Stimulated activated CD4-positive, alpha-beta T cell treated with anti-CD3 and anti-CD28 coated beads, Interleukin-15, amount 100 ng/mL, for 48 hours (primary cell): ENCODE measurements around the gene CHKA.

ENCODE experiments used
- DNase-seq, 2 donors: peaks; one replicate each; pipeline ENCODE4 v3.0.0-alpha.2; 2020; ENCODE audit warnings: low read depth in 2 of 2

Gene CHKA

GRCh38 chr11:68074584-68075352 is 46.4 kb downstream of the CHKA start:
- DNase-seq, result no peak

GRCh38 chr11:68071281-68072048 is 49.7 kb downstream of the CHKA start:
- no peak for DNase-seq

- no peak for DNase-seq
Observed at GRCh38 chr11:68067991-68068390, 53.2 kb downstream of the CHKA start.

- no peak for DNase-seq
Observed at GRCh38 chr11:68066742-68067141, 54.4 kb downstream of the CHKA start.

- no peak for DNase-seq
Observed at GRCh38 chr11:68065841-68066240, 55.3 kb downstream of the CHKA start.

GRCh38 chr11:68064926-68065325 is 56.3 kb downstream of the CHKA start:
- no peak for DNase-seq

- no peak for DNase-seq
Observed at GRCh38 chr11:68061508-68061907, 59.7 kb downstream of the CHKA start.

GRCh38 chr11:68057807-68058206 is 63.4 kb downstream of the CHKA start:
- no peak for DNase-seq

GRCh38 chr11:68056317-68057285 is 64.6 kb downstream of the CHKA start:
- no peak for DNase-seq

GRCh38 chr11:68053981-68054812 is 67.0 kb downstream of the CHKA start:
- no peak for DNase-seq

- no peak for DNase-seq
Observed at GRCh38 chr11:68053117-68053516, 68.1 kb downstream of the CHKA start.

GRCh38 chr11:68052137-68052873 is 68.9 kb downstream of the CHKA start:
- no peak for DNase-seq

GRCh38 chr11:68051191-68052136 is 69.7 kb downstream of the CHKA start:
- no peak for DNase-seq

GRCh38 chr11:68050371-68050841 is 70.8 kb downstream of the CHKA start:
- no peak for DNase-seq

- no peak for DNase-seq
Observed at GRCh38 chr11:68049509-68050370, 71.4 kb downstream of the CHKA start.

- DNase-seq, result no peak
Observed at GRCh38 chr11:68048681-68049508, 72.3 kb downstream of the CHKA start.
